ENCODE measurements around the gene GOLGA6L1.
"Not testable (repeated sequence)": the region's sequence is repeated elsewhere in the genome, so short reads cannot be mapped to it uniquely, and the experiment has no call there.

GRCh38 chr15:23176683-23177082 lies 40.1 kb upstream of the GOLGA6L1 start:
- not testable (repeated sequence) for TF ChIP-seq CTCF (conservative IDR thresholded peaks at IDR 0.05 in 1 of 2, IDR thresholded peaks at IDR 0.05 in 1 of 2; ENCODE audit: extremely low read depth in 1 of 2, insufficient read depth in 1 of 2, low read depth in 1 of 2, low read length in 2 of 2); EZH2 (IDR thresholded peaks at IDR 0.05; ENCODE audit: borderline replicate concordance, low read length)
